ENCODE data around the gene PHF24. TPM values are rescaled to one million over a fixed set of nuclear protein-coding genes. Genes with fewer than 3 reads are reported as not detected.
A peak's percentile ranks its signal among the peaks of the same experiment; 100 is the strongest.

The PHF24 gene
- polyA plus RNA-seq, 1 donor (not counting 4 experiments of a cell fraction or from before 2014, with no cell fraction given) = 0.04 TPM

DNA sequence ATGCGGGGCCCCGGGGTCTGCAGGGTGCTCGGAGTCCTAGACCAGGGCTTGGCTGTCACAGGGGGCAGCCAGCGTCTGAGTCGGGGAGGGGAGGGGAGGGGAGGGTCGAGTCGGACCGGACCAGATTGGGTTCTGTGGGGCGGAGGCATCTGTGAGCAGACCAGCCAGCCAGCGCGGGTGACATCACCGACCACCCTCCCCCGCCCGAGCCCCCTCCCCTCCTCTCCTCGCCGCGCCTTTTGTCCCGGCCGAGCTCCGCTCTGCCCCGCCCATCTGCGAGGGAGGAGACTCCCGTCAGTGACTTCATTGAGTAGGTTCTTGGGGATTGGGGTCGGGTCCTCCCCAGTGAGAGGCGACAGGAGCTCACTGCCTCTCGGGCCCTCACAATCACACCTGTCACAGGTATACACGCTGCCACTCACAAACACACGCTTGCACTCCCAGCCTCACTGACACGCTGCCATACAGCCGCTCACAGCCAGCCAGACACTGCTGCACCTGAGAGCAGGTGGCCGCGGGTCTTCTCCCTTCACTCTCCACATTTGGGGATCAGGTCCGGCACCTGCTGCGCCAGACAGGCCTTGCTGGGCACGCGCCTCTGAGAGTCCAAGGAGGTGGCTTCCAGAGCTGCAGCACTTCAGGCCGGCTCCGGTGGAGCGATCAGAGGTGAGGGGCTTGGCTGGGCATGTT lies 32.0 kb downstream of the PHF24 start:
- Histone ChIP-seq H2AFZ (ENCODE audit: control insufficient read depth, low read length) (peak overlapping the region; percentile 65), H3K9me3 (ENCODE audit: control insufficient read depth, low read depth, low read length) (no peaks in the 10 kb centered on the region), H3K4me1 (ENCODE audit: control insufficient read depth, extremely low read depth, insufficient read depth, low read length) (peaks cover 67% of the 10 kb centered on the region), H3K4me2 (ENCODE audit: control insufficient read depth, extremely low read depth, insufficient read depth, low read depth, low read length) (peak overlapping the region; percentile 87), H3K9me1 (ENCODE audit: control insufficient read depth, extremely low read depth, insufficient read depth, low read length) (peaks cover 3% of the 10 kb centered on the region), H3K27ac (ENCODE audit: control insufficient read depth, insufficient read depth, low read length) (peak overlapping the region; percentile 56), H3K79me2 (ENCODE audit: control insufficient read depth, insufficient read depth, low read length) (no peaks in the 10 kb centered on the region), H3K9ac (ENCODE audit: control insufficient read depth, extremely low read depth, insufficient read depth, low read length) (peak overlapping the region; percentile 76), H3K4me3 (ENCODE audit: control insufficient read depth in 2 of 3, extremely low read depth in 1 of 3, insufficient read depth in 2 of 3, low read depth in 1 of 3, low read length in 3 of 3) (peak overlapping the region; percentile 60 to 81 (median 74)), H4K20me1 (ENCODE audit: control insufficient read depth, extremely low read depth, insufficient read depth, low read length) (no peaks in the 10 kb centered on the region), H3K36me3 (ENCODE audit: control insufficient read depth in 2 of 2, extremely low read depth in 1 of 2, insufficient read depth in 2 of 2, low read length in 2 of 2) (peaks cover 0 to 3% of the 10 kb centered on the region in 2 experiments), H3K27me3 (ENCODE audit: control insufficient read depth, extremely low read depth, insufficient read depth, low read length) (no peaks in the 10 kb centered on the region)
- no peak for DNase-seq (ENCODE audit: low read depth, low spot score)
- FAIRE-seq = no peak
- no peak for TF ChIP-seq EZH2 (IDR thresholded peaks at IDR 0.05; ENCODE audit: low read length)
- TF ChIP-seq, protein P1, sequence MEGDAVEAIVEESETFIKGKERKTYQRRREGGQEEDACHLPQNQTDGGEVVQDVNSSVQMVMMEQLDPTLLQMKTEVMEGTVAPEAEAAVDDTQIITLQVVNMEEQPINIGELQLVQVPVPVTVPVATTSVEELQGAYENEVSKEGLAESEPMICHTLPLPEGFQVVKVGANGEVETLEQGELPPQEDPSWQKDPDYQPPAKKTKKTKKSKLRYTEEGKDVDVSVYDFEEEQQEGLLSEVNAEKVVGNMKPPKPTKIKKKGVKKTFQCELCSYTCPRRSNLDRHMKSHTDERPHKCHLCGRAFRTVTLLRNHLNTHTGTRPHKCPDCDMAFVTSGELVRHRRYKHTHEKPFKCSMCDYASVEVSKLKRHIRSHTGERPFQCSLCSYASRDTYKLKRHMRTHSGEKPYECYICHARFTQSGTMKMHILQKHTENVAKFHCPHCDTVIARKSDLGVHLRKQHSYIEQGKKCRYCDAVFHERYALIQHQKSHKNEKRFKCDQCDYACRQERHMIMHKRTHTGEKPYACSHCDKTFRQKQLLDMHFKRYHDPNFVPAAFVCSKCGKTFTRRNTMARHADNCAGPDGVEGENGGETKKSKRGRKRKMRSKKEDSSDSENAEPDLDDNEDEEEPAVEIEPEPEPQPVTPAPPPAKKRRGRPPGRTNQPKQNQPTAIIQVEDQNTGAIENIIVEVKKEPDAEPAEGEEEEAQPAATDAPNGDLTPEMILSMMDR (optimal IDR thresholded peaks at IDR 0.05 in 1 of 3, IDR thresholded peaks at IDR 0.05 in 1 of 3, conservative IDR thresholded peaks at IDR 0.05 in 1 of 3; ENCODE audit: extremely low read depth in 1 of 3, insufficient read depth in 2 of 3, low read length in 3 of 3) = no peak
- dilution Hi-C loops (cut with MboI; ENCODE audit: extremely low pct_ligation_motif_present, low sequenced_read_pairs) = no loop called here

DNA sequence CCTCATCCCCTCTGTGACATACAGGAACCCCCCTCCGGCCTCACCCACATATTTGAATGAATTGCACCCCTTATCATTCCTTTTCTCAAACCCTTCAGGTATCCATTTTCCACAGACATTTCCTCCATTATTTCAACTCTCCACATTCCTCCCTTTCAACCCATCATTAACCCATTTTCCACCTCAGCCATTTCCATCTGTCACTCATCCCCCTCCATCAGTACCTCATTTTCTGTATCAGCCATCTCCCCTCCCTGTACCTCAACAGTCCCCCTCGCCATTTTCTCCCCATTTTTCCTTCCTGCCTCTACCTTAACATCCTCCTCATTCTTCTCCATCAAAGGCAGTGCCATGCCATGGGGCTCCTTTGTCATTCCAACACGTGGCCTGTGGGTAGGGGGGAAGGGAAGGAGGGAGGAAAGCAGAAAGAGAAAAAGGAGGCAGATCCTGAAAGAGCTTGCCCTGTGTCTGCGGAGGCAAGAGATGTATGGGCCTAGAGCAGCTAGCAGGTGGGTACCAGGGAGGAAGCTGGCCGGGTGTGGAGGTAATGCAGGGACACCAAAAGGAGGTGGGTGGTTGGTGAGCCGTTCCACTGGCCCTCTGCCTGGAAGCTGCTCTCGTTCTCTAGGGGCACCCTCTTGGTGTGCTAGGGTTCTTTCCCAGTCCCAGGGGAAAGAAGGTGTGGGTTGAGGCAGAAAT lies 33.0 kb downstream of the PHF24 start:
- dilution Hi-C loops (cut with MboI; ENCODE audit: extremely low pct_ligation_motif_present, low sequenced_read_pairs) = no loop called here
- H3K9me3 ChIP-seq (ENCODE audit: control insufficient read depth, low read depth, low read length) = no peaks in the 10 kb centered on the region
- peaks cover 3% of the 10 kb centered on the region for H3K9me1 ChIP-seq (ENCODE audit: control insufficient read depth, extremely low read depth, insufficient read depth, low read length)
- H3K36me3 ChIP-seq (ENCODE audit: control insufficient read depth in 2 of 2, extremely low read depth in 1 of 2, insufficient read depth in 2 of 2, low read length in 2 of 2) = peaks cover 0 to 5% of the 10 kb centered on the region in 2 experiments
- no peak overlapping the region for H3K4me3 ChIP-seq (ENCODE audit: control insufficient read depth in 2 of 3, extremely low read depth in 1 of 3, insufficient read depth in 2 of 3, low read depth in 1 of 3, low read length in 3 of 3)
- FAIRE-seq (no peak), DNase-seq (ENCODE audit: low read depth, low spot score) (no peak)
- H3K79me2 ChIP-seq (ENCODE audit: control insufficient read depth, insufficient read depth, low read length) = no peaks in the 10 kb centered on the region
- H3K4me1 ChIP-seq (ENCODE audit: control insufficient read depth, extremely low read depth, insufficient read depth, low read length) = peaks cover 76% of the 10 kb centered on the region
- H3K27me3 ChIP-seq (ENCODE audit: control insufficient read depth, extremely low read depth, insufficient read depth, low read length) = no peaks in the 10 kb centered on the region
- H2AFZ ChIP-seq (ENCODE audit: control insufficient read depth, low read length) = no peak overlapping the region
- H4K20me1 ChIP-seq (ENCODE audit: control insufficient read depth, extremely low read depth, insufficient read depth, low read length) = no peaks in the 10 kb centered on the region
- no peak for TF ChIP-seq EZH2 (IDR thresholded peaks at IDR 0.05; ENCODE audit: low read length)
- TF ChIP-seq, protein P1 (optimal IDR thresholded peaks at IDR 0.05 in 1 of 3, IDR thresholded peaks at IDR 0.05 in 1 of 3, conservative IDR thresholded peaks at IDR 0.05 in 1 of 3; ENCODE audit: extremely low read depth in 1 of 3, insufficient read depth in 2 of 3, low read length in 3 of 3) = no peak
- H3K9ac ChIP-seq (ENCODE audit: control insufficient read depth, extremely low read depth, insufficient read depth, low read length) = no peak overlapping the region
- H3K27ac ChIP-seq (ENCODE audit: control insufficient read depth, insufficient read depth, low read length) = no peak overlapping the region
- no peak overlapping the region for H3K4me2 ChIP-seq (ENCODE audit: control insufficient read depth, extremely low read depth, insufficient read depth, low read depth, low read length)

All from keratinocyte (primary cell).